Inflammatory macrophage (primary cell): ENCODE measurements around the gene THAP3.

Experiments
- DNase-seq, 2 donors: peaks; one replicate each; pipeline ENCODE4 v3.0.0-alpha.2; 2020 to 2022

The THAP3 gene

DNA sequence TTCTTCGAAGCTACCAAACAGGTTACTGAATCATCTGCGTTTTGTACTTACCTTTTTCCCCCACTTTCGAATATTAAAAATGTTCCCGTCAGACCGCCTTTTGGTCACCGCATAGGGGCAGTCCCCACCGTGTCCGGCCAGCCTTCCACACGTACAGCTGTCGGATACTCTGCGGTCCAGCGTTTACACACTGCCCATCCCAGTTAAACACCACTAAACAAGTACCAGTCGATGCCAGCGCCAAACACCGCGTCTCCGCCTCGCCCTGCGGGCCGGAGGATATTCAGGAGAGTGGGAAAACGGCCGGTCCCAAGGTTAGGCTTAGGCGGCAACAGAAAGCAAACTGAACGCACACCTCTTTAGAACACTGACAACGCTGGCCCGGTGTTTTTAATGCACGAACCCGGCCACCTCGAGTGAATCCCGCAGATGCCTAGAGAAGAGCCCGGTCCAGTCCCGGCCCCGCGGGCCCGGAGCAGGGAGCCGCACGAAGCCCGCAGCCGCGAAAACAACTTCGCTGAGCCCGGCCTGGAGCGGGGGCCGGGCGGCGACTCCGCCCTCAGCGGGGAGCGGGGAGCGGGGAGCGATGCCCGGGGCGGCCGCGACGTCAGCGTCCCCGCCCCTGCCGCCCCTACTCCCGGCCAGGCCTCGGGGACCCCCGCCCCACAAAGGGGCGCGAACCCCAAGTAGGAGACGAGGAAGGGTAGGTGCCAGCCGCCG lies 11.9 kb upstream of the THAP3 start:
- peak in 1 of 2 donors; percentile 65 for DNase-seq

DNA sequence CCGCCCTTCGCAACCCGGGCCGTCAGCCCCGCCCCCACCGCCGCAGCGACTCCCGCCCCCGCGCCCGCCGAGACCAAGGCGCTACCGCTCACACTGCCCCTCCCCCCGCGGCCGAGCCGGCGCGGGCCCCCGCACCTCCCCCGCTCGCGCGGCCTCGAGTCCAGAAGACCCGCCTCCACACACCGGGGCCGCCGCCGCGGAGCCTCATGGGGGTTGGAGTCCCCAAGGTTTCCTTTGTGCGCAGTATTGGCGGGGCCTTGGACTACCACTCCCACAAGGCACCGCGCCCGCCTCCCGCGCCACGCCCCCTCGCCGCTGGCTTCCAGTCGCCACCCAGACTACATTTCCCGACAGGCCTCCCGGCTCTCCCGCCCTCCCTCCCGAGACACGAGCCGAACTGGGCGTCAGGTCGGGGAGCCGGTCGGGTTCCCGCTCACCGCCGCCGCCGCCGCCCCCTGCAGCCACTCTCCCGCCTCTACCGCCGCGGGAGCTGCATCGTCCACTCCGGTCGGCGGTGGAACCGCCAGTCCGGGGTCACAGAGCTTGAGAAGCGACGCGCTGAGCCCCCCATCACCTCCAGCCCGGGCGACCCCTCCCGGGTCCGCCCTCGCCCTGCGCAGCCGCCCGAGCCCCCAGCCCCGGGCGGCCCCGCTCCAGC lies 11.2 kb upstream of the THAP3 start, which contains the start of gene PHF13:
TSS of gene PHF13 (plus strand) at position 371 of the 658 bp plus-strand sequence. CDS start 336 bp downstream, outside the sequence.
- DNase-seq = peak; percentile 99

DNA sequence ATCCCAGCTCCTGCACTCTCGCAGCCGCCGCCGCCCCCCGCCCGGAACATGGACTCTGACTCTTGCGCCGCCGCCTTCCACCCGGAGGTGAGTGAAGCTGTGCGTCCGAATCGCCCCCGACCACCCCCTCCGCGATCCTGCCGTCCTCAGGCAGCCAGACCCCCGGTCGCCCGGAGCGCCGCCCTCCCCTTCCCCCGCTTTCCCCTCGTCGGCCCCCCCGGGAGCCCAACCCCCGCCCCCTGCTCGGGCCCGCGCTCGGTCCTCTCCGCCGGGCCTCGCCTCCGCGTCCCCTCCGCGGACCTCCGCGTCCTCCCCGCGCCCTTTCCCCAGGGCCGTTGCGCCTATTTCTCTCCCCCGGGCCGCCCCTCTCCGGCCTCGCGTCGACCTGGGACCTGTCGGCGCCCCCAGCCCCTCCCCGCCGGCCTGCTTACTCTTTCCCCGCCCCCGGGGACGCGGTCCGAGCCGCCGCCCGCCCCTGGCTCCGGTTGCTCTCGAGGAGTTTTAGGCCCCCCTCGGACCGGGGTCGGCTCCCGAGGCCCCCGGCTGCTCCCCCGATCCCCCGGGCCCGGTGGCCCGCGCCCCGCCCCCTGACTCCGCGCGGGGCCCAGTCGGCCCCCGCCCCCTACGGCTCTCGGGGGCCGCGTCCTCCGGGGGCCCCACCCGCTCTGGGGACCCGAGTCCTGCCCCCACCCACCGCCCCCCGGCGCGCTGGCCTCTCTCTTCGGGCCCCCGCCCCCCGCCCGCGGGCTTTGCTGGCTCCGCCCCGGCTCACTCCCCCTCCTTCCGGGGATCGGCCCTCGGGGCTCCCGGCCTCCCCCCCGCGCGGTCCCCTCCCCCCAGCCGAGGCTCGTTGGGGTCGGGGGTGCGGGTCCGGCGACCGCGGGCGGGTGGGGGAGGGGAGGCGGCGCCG lies 10.4 kb upstream of the THAP3 start:
- peak in 1 of 2 donors; percentile 19 for DNase-seq

DNA sequence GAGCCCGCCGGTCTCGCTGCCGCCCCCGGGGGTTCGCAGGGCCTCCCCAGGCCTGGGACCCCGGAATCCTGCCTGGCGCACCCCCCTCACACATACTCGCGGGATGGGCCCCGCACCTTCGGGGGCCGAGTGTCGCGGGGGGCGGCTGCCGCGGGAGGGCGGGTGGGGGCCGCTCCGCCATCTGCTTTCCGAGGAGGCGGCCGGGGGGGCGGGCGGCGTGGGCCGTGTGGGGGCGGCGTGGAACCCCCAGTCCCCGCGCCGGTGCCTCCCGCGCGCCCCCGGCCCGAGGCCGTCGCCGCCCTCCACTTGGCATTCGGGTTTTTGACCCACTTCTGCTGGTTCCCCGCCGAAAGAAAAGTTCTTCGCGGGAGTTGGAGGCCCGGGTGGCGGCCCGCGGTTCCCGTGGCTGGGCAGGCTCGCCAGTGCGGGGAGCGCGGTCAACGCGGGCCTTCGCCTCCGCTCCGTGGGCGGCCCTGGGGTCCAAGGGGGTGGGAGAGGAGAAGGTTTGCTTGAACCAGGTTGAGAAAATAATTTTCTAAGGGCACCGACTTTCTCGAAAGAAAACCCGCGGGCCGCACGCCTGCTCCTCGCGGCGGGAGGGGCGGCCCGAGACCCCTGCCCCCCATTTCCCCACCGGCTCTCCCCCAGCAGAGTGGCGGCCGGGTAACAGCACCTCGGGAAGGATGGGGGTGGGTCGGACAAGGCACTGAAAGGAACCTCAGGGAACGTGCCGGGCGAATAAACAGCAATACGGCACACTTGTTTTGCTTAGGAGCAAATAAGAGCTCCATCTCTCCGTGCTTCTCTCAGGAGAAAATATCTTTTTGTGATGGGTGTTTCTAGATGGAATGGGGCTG lies 9.5 kb upstream of the THAP3 start:
- peak in 1 of 2 donors; percentile 4 for DNase-seq

DNA sequence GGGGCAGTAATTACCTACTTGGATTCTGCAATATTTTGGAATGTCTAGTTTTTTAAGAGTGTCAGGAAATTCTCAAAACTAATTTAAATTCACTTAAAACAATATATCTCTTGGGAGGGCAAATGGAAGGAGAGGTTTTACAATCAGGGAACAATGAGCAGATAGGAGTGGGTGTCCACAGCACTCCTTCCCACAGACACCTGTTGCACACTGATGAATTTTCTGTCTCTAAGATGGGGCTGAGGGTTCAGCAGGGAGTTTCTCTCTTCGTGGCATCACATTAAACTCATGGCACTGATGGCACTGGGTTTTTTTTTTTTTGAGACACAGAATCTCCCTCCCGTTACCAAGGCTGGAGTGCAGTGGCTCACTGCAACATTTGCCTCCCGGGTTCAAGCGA lies 5.6 kb upstream of the THAP3 start:
- DNase-seq = no peak

DNA sequence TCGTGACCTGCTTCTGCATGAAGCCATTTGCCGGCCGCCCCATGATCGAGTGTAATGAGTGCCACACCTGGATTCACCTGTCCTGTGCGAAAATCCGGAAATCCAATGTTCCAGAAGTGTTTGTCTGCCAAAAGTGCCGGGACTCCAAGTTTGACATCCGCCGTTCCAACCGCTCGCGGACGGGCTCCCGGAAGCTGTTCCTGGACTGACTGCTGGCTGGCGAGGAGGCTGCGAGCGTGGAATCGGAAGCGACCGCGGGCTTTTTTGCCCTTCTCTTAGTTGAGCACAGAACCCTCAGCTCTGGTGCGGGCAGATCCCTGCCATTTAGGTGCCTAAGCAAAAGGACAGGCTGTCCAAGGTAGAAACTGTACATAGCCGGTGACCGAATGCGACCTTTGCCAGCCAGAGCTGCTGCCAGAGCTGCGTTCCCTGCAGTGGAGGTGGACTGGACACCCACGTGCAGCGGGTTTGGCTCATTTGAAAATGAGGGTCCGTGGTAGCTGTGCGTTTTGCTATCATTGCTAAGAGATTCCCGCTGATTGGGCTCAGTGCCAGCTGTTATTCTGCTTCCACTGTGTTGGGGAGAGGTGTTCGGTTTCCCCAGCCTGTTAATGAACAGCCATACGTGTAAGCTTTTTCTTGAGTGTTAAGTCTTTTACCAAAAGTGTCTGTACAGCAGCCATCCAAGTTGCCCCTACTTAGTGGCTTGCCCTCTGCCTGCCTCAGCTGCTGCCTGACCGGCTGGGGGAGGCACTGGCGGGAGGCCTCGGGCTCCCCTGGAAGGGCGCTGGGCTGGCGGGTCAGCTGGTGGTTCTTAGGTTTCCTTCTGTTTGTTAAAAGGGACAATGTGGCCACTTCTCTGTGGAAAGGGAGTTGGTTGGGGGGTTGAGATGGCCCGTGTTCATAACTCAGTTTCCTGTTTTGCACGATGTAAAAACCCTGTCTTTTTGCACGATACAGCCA lies 3.0 kb upstream of the THAP3 start:
- DNase-seq = no peak

DNA sequence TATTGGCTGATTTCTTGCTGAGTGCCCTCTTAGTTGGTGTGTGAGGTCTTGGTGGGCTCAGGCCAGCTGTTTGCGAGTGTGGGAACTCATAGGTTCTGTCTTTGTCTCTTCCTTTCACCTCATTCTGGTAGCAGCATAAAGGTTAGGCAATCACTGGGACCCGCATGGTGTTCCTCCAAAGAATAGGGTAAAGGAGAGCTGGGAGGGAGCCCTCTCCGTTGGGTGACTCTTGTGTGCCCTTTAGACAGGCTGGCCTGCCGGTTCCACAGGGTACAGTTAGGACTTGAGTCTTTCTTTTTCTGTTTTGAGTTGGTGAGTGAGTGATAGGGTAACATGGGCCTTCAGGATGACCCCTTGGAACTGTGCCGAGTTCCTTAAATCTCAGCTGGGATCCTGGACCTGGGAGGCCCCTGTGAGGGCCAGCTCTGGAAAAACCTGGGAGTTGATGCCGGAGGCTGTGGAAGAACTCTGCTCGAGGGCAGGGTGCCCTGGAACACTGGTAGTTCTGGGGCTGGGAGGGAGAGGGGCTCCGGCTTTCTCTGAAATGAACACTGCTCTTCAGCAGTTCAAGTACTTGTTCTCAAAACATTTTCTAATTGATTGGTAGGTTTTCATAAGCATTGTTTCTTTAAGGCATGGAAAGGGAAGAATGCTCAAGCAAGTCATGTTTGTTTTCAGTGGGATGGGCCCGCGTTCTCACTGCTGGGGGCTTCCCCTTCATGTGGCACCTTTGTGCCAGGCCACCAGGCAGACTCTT lies 2.1 kb upstream of the THAP3 start:
- no peak for DNase-seq

DNA sequence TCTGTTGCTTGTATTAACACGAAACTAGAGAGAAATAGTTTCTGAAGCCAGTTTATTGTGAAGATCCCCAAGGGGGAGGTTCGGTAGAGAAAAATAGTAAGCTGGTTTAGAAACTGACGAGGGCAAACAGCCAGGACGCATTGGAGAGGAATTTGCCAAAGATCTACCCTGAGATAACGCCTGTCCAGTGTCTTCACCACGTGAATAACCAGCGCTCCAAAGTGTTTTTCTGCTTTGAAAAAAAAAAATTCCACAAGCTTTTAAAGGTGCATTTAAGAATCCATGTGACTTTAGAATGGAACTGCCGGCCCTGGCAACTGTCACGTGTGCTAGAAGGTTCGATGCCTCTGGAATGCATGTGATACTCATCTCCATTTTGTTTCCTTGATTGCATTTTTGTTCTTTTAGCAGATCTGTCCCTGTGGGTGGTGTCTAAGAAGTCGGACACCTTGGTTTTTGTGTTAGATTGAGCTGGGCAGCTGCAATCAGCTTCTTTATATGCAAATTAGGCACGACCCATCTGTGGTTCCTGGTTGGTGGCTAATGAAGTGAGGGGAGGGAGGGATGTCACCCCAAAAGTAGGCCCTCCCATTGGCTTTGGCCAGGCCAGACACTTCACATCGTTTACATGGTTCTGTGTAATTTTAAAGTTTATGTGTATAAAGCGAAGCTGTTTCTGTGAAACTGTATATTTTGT lies 1.3 kb upstream of the THAP3 start:
- DNase-seq = no peak

DNA sequence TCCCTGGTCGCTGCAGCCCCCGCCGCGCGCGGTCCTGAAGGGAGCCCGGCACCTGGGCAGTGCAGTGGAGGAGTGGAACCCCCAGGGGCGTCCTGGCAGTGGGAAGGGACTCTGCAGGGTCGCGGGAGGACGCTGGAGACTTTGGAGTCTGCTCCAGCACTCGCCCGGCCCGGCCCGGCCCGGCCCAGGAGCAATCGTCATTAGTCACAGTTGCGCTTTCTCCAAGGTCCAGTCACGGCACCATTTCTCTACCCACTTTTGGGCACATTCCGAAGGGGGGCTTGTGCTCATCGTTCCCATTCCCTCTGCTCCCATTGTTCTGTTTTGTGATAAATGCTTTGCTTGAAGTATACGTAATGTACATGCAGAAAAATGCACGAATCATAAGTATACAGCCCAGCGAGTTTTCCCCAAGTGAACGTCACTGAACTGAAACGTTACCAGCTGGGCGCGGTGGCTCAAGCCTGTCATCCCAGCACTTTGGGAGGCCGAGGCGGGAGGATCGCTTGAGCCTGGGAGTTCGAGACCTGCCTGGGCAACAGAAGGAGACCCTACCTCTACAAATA lies 999 bp downstream of the THAP3 start:
- DNase-seq = peak in 1 of 2 donors; percentile 1

DNA sequence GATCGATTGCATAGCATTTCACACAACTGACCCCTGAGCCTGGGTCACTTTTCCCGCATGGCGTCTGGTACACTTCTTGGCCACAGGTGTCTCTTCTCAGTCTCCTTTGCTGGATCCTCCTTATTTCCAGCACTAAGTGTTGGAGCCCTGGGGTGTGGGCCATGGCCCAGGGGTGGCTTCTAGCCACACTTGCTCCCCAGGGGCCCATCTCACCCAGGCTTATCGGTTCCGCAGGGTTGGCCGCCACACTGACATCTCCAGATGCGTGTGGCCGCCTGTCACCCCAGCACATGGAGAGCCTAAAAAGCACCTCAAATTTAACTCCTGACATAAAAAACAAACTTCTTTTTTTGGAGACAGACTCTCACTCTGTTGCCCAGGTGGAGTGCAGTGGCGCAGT lies 2.4 kb downstream of the THAP3 start:
- no peak for DNase-seq

DNA sequence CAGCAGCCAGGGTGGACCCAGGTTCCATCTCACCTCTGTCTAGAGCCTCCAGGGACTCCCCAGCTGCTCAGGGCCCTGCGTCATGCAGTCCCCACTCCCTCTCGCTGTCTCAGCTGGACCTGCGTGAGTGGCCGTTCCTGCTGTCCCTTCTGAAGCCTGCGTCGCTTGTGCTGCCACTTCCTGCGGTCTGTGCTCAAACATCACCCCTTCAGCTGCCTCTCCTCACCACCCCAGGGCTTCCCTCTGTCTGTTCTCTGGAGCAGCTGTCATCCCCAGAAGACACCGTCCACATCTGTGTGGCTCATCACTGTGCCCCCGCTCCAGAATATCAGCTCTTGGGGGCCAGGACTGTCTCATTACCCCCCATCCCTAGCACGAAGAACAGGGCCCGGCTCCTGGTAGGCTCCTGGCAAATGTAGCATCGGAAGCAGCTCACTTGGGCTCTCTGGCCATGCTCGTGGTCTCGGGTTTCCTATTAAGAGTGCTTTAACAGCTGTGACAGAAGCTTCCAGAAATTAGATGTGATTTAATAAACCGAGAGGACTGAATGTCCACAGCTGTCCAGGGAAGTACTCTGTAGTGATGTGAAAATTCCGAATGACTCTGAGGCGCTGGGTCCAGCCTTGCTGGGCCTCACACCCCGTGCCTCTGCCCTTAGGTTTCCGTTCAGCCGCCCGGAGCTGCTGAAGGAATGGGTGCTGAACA lies 3.3 kb downstream of the THAP3 start:
- no peak for DNase-seq

DNA sequence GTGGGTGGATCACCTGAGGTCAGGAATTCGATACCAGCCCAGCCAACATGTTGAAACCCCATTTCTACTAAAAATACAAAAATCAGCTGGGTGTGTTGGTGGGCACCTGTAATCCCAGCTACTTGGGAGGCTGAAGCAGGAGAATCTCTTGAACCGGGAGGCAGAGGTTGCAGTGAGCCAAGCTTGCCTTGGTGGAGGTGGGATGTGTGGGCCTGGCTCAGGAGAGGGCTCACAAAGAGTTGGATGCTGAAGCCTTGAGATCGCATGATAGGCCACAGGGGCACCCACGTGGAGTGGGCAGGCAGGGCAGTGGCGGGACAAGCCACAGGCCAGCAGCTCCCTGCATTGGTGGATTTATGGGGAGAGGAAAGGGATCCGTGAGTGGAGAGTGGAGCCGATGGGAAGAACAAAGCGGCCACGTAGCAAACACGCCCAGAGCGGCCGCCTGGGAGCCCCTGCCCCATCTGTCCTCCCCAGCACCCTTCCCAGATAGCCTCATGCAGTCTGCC lies 4.4 kb downstream of the THAP3 start:
- no peak for DNase-seq

DNA sequence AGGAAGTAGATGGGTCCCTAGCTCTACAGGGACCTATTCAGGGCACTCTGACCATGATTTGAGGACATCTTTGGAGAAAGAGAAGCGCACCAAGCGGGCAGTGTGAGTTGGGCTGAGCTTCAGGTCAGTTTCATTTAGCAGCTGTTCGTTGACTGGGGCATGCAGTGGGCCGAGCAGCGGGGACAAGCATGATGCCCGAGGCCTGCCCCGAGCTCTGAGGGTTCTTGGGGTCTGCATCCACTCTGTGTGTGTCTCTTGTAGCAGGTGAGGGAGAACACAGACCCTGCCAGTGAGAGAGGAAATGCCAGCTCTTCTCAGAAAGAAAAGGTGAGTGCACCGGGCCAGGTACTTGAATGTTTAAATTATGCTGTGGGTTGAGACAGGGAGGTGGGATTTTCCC lies 5.4 kb downstream of the THAP3 start:
- DNase-seq = no peak

DNA sequence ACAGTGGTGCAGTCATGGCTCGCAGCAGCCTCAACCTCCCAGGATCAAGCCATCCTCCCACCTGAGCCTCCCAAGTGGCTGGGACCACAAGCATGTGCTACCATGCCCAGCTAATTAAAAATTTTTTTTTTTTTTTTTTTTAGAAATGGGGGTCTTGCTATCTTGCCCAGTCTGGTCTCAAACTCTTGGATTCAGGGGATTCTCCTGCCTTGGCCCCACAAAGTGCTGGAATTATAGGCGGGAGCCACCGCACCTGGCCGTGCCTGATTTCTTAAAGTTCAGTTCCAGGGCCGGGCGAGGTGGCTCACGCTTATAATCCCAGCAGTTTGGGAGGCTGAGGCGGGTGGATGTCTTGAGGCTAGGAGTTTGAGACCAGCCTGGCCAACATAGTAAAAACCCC lies 6.4 kb downstream of the THAP3 start:
- no peak for DNase-seq

DNA sequence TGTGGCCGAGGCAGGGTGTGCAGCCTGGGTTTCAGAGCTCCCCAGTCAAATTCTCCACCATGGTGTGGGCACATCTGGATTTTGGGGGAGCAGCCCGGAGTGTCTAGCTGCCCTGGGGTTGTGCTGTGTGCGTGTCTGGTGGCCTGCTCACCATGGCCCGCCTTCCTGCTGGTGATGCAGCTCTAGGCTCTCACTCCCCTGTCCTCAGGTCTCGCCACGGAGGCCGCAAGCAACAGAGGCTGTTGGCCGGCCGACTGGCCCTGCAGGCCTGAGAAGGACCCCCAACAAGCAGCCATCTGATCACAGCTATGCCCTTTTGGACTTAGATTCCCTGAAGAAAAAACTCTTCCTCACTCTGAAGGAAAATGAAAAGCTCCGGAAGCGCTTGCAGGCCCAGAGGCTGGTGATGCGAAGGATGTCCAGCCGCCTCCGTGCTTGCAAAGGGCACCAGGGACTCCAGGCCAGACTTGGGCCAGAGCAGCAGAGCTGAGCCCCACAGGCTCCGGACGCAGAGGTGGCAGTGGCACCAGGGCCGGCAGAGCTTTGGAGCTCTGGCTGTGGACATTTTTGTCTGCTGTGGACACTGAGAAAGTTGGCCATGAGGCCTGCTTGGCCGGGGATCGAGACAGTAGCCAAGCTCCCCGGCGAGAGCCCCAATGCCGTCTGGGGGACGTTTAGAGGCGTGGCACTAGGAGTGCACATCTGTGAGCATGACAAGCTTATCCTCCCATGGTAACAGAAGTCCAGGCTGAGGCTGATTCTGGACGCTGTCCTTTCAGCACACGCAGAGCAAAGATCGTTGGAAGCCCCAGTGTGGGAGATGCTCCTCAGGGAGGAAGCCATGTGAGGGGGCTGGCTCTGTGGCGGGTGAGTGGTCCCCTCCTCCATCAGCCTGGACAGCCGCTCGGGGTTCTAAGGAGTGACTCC lies 8.2 kb downstream of the THAP3 start:
- DNase-seq = no peak

DNA sequence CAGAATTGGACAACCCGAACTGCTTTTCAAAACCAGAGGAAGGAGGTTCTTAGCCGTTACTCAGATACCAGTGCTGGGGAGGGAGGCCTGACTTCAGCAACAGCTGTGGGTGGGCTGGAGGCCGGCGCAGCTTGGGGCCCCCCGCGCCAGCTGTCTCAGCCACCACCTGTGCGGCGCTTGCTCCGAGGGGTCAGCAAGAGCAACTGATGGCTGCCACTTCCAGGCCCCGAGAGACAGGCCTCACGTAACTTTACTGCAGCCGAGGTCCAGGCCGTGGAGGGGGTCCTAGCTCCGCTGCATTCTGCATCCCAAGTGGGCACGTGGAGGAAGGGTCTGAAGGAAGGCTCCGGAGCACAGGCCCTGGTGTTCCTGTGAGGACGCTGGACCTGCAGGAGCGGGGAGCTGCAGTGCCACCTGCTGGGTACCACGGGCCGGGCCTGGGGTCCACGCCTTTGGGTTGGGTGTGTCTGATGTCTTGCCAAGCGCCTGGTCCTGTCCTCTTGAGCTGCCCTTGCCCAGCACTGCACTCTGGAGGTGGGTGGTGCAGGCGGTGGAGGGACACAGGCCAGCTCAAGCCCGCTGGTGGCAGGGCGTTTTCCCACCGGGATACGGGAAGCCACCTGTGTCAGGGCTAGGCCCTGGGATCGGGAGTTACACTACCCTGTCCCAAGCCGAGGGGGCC lies 9.8 kb downstream of the THAP3 start:
- DNase-seq = peak in 1 of 2 donors; percentile 17
